ENCODE measurements around the gene MTMR11. TPM values are rescaled to one million over a fixed set of nuclear protein-coding genes. Genes with fewer than 3 reads are reported as not detected.

MTMR11 gene
- total and polyA plus RNA-seq, 2 of the 13 experiments (the other 11 are each of a cell fraction or from before 2014, with no cell fraction given) = 0.49 to 2.8 TPM

GRCh38 chr1:149978547-149979023 lies 41.9 kb upstream of the MTMR11 start (continued):
- TF ChIP-seq HOXD1 (CRISPR knock-in tag; IDR thresholded peaks at IDR 0.05) (no peak), ZNF792 (CRISPR knock-in tag; IDR thresholded peaks at IDR 0.05) (no peak), HNF4A (CRISPR knock-in tag; IDR thresholded peaks at IDR 0.05) (peak; percentile 44), CEBPZ (IDR thresholded peaks at IDR 0.05; ENCODE audit: low read length) (no peak), ZNF512B (CRISPR knock-in tag; IDR thresholded peaks at IDR 0.05; ENCODE audit: borderline replicate concordance) (no peak), GRHL1 (CRISPR knock-in tag; conservative IDR thresholded peaks at IDR 0.05) (no peak), ZHX2 (IDR thresholded peaks at IDR 0.05; ENCODE audit: low read depth) (no peak), ZHX2 (CRISPR knock-in tag; IDR thresholded peaks at IDR 0.05; ENCODE audit: borderline replicate concordance) (no peak), ZBTB33 (CRISPR knock-in tag; IDR thresholded peaks at IDR 0.05) (no peak), PCBP2 (optimal IDR thresholded peaks at IDR 0.05; ENCODE audit: low read depth, low read length, poor library complexity, severe bottlenecking) (no peak), ZMAT3 (CRISPR knock-in tag; conservative IDR thresholded peaks at IDR 0.05) (no peak), HES4 (CRISPR knock-in tag; IDR thresholded peaks at IDR 0.05; ENCODE audit: borderline replicate concordance) (no peak)
